Memory B cell (primary cell): Measurements from ENCODE around the gene CADM2.
"Not testable (repeated sequence)": the region's sequence is repeated elsewhere in the genome, so short reads cannot be mapped to it uniquely, and the experiment has no call there.

Source experiments
- ATAC-seq: fragments of 150-1000 bp; cut with Tn5 transposase; 2 replicates; pipeline ENCODE4 v1.10.0; 2021; ENCODE audit warnings: low read depth, mild to moderate bottlenecking, moderate library complexity
- DNase-seq, 2 donors: peaks; one replicate each; pipeline ENCODE4 v3.0.0; 2022; ENCODE audit warnings: low spot score in 2 of 2
- H3K27ac Mint-ChIP-seq: one replicate; pipeline ENCODE4 v1.8.0; 2022; ENCODE audit warnings: mild to moderate bottlenecking, moderate library complexity, mixed read lengths
- H3K27me3 Mint-ChIP-seq: one replicate; pipeline ENCODE4 v1.8.0; 2022; ENCODE audit warnings: mixed read lengths
- H3K36me3 Mint-ChIP-seq: one replicate; pipeline ENCODE4 v1.8.0; 2022; ENCODE audit warnings: mild to moderate bottlenecking, mixed read lengths
- H3K4me1 Mint-ChIP-seq: one replicate; pipeline ENCODE4 v1.8.0; 2022; ENCODE audit warnings: mixed read lengths
- H3K4me3 Mint-ChIP-seq: one replicate; pipeline ENCODE4 v1.8.0; 2022; ENCODE audit warnings: mild to moderate bottlenecking, moderate library complexity, mixed read lengths
- H3K9me3 Mint-ChIP-seq: one replicate; pipeline ENCODE4 v1.8.0; 2022; ENCODE audit warnings: mixed read lengths

Gene CADM2

DNA sequence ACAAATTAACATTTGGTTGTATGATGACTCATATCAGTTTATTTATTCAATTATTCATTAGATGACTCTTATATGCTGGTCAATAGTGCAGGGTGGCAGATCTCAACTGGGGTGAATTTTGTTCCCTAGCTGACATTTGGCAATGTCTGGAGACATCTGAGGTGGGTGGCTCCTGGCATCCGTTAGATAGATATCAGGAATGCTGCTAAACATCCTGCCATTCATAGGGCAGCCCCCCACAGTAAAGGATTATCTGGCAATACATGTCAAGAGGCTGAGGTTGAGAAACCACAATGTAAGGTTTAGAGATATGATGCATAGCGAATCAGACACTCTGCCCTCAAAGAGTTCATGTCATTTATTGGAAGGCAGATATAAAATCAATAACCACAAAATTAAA is 719.9 kb downstream of the CADM2 start:
- DNase-seq (no peak), ATAC-seq (no peak)
- H3K27me3 Mint-ChIP-seq, result no peaks in the 10 kb centered on the region
- no peak overlapping the region for H3K27ac Mint-ChIP-seq
- H3K4me3 Mint-ChIP-seq, result no peak overlapping the region
- no peaks in the 10 kb centered on the region for H3K4me1 Mint-ChIP-seq
- H3K36me3 Mint-ChIP-seq, result no peaks in the 10 kb centered on the region
- no peaks in the 10 kb centered on the region for H3K9me3 Mint-ChIP-seq

DNA sequence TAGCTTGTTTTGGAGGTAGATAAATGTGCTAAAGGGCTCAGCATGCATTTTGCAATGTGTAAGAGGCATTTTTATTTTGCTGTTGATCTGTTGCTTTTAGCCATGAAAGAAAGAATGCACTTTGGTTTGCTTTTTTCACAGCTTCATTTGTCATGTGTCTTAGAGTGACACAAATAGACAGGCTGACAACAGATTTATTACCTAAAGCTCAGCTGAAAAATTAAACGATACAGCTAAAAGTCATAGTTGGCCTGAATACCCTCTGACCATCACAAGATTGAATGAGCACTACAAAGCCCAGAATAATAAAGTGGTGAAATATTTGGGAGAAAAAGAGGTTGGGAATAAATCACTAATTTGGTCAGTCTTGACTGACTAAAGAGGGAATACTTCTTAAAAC is 723.1 kb downstream of the CADM2 start:
- ATAC-seq, result no peak
- H3K4me1 Mint-ChIP-seq, result no peaks in the 10 kb centered on the region
- no peak for DNase-seq
- no peak overlapping the region for H3K27ac Mint-ChIP-seq
- no peaks in the 10 kb centered on the region for H3K27me3 Mint-ChIP-seq
- H3K36me3 Mint-ChIP-seq, result no peaks in the 10 kb centered on the region
- no peak overlapping the region for H3K4me3 Mint-ChIP-seq
- no peaks in the 10 kb centered on the region for H3K9me3 Mint-ChIP-seq

DNA sequence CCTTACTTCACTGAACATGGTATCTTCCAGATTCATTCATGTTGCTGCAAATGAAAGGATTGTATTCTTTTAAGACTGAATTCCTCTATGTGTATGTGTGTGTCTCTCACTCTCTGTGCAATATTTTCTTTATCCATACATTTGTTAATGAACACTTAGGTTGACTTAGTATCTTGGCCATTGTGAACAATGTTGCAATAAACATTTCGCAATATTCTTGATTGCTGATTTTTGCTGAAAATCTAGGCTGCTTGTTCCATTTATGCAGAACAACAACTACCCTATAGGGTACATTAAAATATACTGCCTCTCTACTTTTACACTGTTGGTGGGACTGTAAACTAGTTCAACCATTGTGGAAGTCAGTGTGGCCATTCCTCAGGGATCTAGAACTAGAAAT is 732.4 kb downstream of the CADM2 start:
- Mint-ChIP-seq H3K27ac (no peak overlapping the region), H3K4me3 (no peak overlapping the region), H3K9me3 (peaks cover 1% of the 10 kb centered on the region), H3K4me1 (no peaks in the 10 kb centered on the region), H3K36me3 (no peaks in the 10 kb centered on the region), H3K27me3 (no peaks in the 10 kb centered on the region)
- DNase-seq (no peak), ATAC-seq (no peak)

DNA sequence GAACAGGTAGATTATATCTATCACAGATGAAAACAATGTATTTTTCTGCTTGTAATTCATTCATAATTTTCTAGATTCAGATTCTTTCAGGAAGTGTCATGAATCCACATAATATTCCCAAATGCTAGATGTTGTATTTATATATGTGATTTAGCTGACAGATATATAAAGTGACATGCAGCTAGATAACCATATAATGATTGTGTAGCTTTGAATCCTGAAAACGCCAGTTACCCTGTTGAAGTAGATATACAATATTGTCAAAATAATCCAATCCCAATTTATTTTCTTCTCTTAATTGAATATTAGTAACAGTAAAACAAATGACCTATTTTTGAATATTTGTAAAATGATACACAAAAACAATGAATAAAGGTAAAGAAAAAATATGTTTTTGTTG is 738.4 kb downstream of the CADM2 start:
- Mint-ChIP-seq H3K4me3 (no peak overlapping the region), H3K4me1 (no peaks in the 10 kb centered on the region), H3K27me3 (no peaks in the 10 kb centered on the region), H3K9me3 (peaks cover 5% of the 10 kb centered on the region), H3K27ac (no peak overlapping the region), H3K36me3 (no peaks in the 10 kb centered on the region)
- DNase-seq (no peak), ATAC-seq (no peak)

DNA sequence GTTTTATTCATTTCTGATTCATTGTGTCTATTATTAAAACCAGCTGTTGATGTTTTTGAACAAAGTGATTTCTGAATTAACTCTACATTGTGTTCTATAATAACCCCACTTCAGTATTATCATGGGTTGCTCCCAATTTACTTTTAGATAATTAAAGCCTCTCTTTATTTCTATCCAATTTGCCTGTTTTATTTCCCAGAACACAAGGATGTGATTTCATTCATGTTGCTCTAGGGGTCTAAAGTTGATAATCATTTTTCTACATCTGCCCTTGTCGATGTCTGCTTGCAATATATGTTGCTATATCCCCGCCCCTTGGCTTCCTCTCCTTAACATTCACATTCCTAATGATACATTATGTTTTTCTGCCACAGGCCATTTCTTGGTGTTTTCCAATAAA is 747.3 kb downstream of the CADM2 start:
- no peak overlapping the region for H3K27ac Mint-ChIP-seq
- ATAC-seq (no peak), DNase-seq (no peak)
- H3K36me3 Mint-ChIP-seq, result no peaks in the 10 kb centered on the region
- H3K9me3 Mint-ChIP-seq, result no peaks in the 10 kb centered on the region
- H3K4me1 Mint-ChIP-seq, result no peaks in the 10 kb centered on the region
- no peak overlapping the region for H3K4me3 Mint-ChIP-seq
- no peaks in the 10 kb centered on the region for H3K27me3 Mint-ChIP-seq

DNA sequence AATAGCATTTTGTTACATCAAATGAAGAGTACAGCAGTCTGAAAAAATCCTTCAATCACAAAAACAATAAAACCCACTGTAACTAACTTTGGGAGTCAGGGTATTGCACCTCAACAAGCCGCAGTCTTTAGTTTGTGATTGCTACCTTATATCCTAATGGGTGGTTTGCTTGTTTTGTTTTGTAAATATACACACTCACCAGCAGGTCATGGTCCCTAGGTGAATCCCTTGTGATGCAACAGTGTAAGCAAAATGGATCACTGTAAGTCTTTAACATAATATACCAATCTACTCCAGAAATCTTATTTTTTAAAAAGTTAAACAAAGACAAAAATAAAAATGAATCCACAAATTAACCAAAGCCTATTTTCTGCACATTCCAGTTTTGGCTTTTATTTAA is 749.5 kb downstream of the CADM2 start:
- not testable (repeated sequence) for DNase-seq, H3K27me3 Mint-ChIP-seq, ATAC-seq, H3K4me3 Mint-ChIP-seq, H3K9me3 Mint-ChIP-seq, H3K4me1 Mint-ChIP-seq, H3K27ac Mint-ChIP-seq, H3K36me3 Mint-ChIP-seq

DNA sequence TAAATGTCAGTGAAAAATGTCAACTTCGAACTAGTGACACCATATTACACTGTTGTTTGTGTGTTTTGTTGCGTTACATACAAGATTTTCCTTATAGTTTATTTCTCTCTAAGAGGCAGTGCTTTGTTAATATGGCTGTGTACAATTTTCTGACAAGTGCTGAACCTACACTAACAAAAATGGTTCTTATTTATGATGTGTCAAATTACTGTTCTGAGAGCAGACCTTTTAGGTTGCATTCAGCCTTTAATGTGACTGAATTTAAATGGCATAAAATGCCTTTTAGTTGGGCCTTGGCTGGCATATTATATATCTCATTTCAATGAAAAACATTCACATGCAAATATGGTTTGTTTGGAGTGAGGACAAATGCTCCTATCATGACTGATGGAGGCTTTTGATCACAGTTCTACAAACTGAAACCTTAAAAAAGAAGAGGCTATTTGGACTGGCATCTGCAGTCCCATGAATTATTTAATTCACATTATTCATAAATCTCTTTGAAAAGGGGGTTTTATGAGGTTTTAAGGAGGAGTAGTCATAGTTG is 750.6 kb downstream of the CADM2 start:
- ATAC-seq (no peak), DNase-seq (no peak)
- Mint-ChIP-seq H3K27me3 (no peaks in the 10 kb centered on the region), H3K9me3 (no peaks in the 10 kb centered on the region), H3K4me1 (no peaks in the 10 kb centered on the region), H3K4me3 (no peak overlapping the region), H3K27ac (no peak overlapping the region), H3K36me3 (no peaks in the 10 kb centered on the region)

DNA sequence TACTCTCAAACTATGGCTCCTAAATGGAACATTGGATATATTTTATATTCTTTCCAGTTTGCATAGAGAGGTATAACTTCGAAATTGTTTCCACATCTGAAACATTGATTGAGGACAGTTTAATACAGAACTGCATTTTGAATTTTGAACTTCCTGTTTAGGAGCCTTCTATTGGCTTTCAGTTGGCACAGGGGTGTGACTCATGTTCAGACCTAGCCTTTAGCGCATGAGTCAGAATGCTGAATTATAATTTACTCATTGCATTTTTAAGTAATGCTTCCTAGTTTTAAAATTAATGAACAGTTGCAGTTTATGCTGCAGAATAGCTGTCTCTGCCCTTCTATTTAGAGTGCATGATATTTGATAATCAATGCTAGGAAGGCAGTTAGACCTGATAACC is 751.7 kb downstream of the CADM2 start:
- no peaks in the 10 kb centered on the region for H3K36me3 Mint-ChIP-seq
- no peak for DNase-seq

DNA sequence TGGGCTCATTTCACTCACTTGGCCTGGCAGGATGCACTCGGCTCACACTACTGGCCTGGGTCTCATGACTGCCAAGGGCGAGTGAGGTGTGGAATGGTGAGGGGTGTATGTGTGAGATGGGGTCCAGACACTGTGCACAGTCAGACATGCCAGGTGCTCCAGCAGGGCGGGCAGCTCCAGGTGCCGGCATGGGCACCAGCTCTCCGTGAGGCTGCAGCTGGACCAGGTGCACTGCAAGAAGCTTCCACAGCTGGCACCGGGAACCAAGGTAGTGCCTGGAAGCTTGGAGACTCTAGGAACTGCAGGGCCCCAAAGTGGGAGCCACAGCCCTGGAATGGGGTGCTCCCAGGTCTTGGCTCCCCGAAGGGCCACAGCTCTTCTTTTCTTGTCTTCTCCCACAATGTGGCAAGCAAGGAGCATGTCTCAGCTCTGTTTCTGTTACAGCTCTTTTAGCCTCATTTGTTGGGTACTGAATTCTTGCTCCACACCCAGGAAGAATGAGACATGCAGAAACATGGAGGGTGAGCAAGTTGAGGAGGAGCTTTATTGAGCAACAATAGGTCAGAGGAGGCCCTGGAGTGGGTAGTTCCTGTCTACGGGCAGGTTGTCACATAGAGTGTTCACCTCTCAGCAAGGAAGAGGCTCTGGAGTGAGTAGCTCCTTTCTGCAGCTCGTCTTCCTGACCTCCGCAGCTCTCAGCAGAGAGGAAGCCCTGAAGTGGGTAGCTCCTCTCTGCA is 762.8 kb downstream of the CADM2 start:
- peaks cover 5% of the 10 kb centered on the region for H3K9me3 Mint-ChIP-seq
- no peaks in the 10 kb centered on the region for H3K36me3 Mint-ChIP-seq
- ATAC-seq, result no peak
- H3K4me1 Mint-ChIP-seq, result no peaks in the 10 kb centered on the region
- no peaks in the 10 kb centered on the region for H3K27me3 Mint-ChIP-seq
- no peak overlapping the region for H3K4me3 Mint-ChIP-seq
- DNase-seq, result no peak
- H3K27ac Mint-ChIP-seq, result no peak overlapping the region

More for the DNA sequence above, 751.7 kb downstream of the CADM2 start:
- Mint-ChIP-seq H3K9me3 (peaks cover 2% of the 10 kb centered on the region), H3K27ac (no peak overlapping the region), H3K4me1 (no peaks in the 10 kb centered on the region), H3K4me3 (no peak overlapping the region), H3K27me3 (no peaks in the 10 kb centered on the region)
- ATAC-seq, result no peak

DNA sequence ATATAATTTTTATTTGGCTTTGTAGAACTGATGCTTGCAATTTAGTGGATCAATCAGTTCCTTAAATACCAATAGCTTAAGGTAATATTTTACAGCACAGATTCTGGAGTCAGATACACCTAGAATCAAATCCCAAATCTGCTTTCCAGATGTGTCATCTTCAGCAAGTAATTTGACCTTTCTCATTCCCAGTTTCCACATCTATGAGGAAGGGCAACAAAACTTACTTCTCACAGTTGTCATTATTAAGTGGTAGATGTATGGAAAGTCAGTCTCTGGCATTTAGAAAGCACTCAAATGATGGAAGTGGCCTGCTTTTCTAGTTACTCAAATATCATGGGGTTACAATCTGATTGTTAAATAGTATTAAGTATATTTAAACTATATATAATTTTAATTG is 767.0 kb downstream of the CADM2 start:
- no peaks in the 10 kb centered on the region for H3K36me3 Mint-ChIP-seq
- H3K4me3 Mint-ChIP-seq, result no peak overlapping the region
- H3K4me1 Mint-ChIP-seq, result no peaks in the 10 kb centered on the region
- H3K27ac Mint-ChIP-seq, result no peak overlapping the region
- no peak for DNase-seq
- no peaks in the 10 kb centered on the region for H3K9me3 Mint-ChIP-seq
- H3K27me3 Mint-ChIP-seq, result no peaks in the 10 kb centered on the region
- ATAC-seq, result no peak

DNA sequence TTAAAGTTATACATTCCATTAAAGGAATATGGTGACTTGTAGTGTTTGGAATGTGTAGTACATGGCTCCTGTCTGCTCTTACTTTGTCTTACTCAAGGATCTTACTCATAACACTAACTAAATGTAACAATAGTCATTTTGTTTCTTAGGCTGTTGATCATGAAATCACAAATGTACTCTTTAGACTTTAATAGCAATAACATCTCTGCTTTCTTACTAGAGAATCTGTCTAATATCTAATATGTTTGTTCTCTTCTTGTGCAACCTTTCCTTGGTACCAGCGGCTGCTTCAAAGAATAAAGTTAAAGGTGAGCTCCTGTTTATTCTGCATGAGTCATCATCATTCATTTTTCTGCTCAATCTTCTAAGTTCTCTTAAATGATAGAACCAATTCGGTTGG is 767.5 kb downstream of the CADM2 start:
- H3K36me3 Mint-ChIP-seq, result no peaks in the 10 kb centered on the region
- no peak overlapping the region for H3K4me3 Mint-ChIP-seq
- H3K27me3 Mint-ChIP-seq, result no peaks in the 10 kb centered on the region
- no peaks in the 10 kb centered on the region for H3K4me1 Mint-ChIP-seq
- DNase-seq (no peak), ATAC-seq (no peak)
- H3K9me3 Mint-ChIP-seq, result no peaks in the 10 kb centered on the region
- H3K27ac Mint-ChIP-seq, result no peak overlapping the region

DNA sequence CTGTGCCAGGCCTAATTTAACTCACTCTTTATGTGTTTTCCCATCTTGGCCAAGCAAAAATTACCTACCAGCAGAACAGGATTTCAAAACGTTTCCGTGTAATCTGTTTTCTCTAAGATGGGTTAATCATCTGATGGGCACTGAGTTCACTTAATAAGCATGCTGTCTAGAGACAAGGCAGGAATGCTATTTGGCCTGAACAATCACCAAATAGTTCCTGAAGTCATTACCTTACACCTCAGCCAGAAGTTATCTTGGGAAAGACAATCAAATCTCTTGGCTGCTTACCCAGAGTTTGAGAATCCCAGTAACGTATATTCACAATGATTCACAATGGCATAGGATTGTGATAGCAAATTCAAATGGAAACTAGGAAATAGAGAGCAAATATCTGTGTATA is 779.1 kb downstream of the CADM2 start:
- DNase-seq (no peak), ATAC-seq (no peak)
- Mint-ChIP-seq H3K27ac (no peak overlapping the region), H3K4me3 (no peak overlapping the region), H3K36me3 (no peaks in the 10 kb centered on the region), H3K4me1 (no peaks in the 10 kb centered on the region), H3K27me3 (no peaks in the 10 kb centered on the region), H3K9me3 (peaks cover 5% of the 10 kb centered on the region)

DNA sequence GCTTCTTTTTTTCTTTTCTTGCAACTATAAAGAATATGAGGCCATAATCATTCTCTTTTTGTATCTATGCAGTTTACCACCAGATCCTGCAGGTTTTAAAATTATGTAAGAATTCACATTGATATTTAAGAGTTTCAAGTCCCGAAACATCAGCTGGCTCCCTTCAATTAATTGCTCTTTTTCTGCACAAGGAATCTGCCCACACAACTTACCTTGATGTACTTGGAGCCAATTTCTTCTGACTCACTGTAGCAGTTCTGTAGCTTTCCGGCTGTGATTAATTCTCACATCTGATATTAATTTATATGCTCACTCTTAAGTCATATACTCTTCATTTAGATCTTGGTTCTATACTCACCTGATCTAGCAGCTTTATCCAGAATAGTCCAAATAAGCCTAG is 781.8 kb downstream of the CADM2 start:
- no peak for DNase-seq
- Mint-ChIP-seq H3K9me3 (peaks cover 6% of the 10 kb centered on the region), H3K27ac (no peak overlapping the region), H3K4me1 (no peaks in the 10 kb centered on the region), H3K36me3 (no peaks in the 10 kb centered on the region), H3K27me3 (no peaks in the 10 kb centered on the region), H3K4me3 (no peak overlapping the region)
- no peak for ATAC-seq

DNA sequence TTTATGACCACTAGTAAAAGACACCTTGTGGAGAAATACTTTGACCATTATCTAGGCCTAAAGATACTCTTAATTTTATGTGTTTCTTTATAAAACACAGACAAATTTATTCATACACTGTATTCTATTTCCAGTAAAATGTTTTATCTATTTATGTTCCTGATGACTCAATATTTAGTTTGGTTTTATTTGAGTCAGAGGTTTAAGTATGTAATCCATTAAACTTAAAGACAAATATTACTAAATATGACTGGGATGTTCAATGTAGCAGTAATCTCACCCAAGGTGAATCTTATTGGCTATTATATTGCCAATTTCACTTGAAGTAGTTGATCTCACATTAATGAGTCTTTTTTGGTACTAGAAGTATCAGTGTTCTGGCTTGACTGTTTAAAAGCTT is 799.7 kb downstream of the CADM2 start:
- Mint-ChIP-seq H3K4me1 (no peaks in the 10 kb centered on the region), H3K9me3 (peaks cover 4% of the 10 kb centered on the region), H3K36me3 (no peaks in the 10 kb centered on the region), H3K4me3 (no peak overlapping the region), H3K27me3 (no peaks in the 10 kb centered on the region), H3K27ac (no peak overlapping the region)
- DNase-seq (no peak), ATAC-seq (no peak)

DNA sequence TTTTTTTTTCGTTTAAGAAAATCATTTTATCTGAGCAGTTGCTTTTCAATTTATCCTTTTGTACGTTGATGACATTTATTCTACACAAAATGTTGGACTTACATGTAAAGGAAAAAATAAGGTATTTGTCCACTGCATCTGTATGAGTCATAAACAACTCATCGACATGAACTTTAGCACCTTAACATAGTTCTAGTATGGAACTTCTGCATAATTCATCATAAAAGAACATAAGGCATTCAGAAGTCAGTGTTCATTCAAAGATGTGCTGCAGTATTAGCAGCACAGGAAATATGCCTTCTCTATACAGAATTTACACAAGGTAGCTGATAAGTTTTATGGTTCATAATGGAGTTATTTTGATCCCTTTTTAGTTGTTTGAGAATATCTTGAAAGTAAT is 801.6 kb downstream of the CADM2 start:
- H3K27me3 Mint-ChIP-seq, result no peaks in the 10 kb centered on the region
- H3K4me3 Mint-ChIP-seq, result no peak overlapping the region
- H3K9me3 Mint-ChIP-seq, result peaks cover 1% of the 10 kb centered on the region
- no peak for ATAC-seq
- no peaks in the 10 kb centered on the region for H3K4me1 Mint-ChIP-seq
- no peaks in the 10 kb centered on the region for H3K36me3 Mint-ChIP-seq
- H3K27ac Mint-ChIP-seq, result no peak overlapping the region
- no peak for DNase-seq
